NCI-H128 (cell line): ENCODE results near the gene APOO.

Experiments
- DNase-seq: peaks from one replicate; lab custom pipeline; 2025; ENCODE audit not compliant: unreplicated experiment; lab: John Stamatoyannopoulos, UW

APOO gene

GRCh38 chrX:23788521-23788920 lies 119.2 kb downstream of the APOO start:
- no peak for DNase-seq

GRCh38 chrX:23787745-23788118 lies 120.0 kb downstream of the APOO start:
- no peak for DNase-seq

- DNase-seq = no peak
These were observed 121.4 kb downstream of the APOO start for GRCh38 chrX:23786268-23786815.

- no peak for DNase-seq
These were observed 122.2 kb downstream of the APOO start for GRCh38 chrX:23785580-23785979.

GRCh38 chrX:23784470-23785331 lies 123.0 kb downstream of the APOO start:
- no peak for DNase-seq

- DNase-seq = no peak
These were observed 123.9 kb downstream of the APOO start for GRCh38 chrX:23783589-23784469.
